AG08395 (cell line): ENCODE data around the gene CCDC85C.
A peak's percentile ranks its signal among the peaks of the same experiment; 100 is the strongest.

ENCODE experiments used
- DNase-seq: peaks from one replicate; pipeline ENCODE4 v3.0.0; 2012; ENCODE audit warnings: mixed read lengths, low spot score

The CCDC85C gene

DNA sequence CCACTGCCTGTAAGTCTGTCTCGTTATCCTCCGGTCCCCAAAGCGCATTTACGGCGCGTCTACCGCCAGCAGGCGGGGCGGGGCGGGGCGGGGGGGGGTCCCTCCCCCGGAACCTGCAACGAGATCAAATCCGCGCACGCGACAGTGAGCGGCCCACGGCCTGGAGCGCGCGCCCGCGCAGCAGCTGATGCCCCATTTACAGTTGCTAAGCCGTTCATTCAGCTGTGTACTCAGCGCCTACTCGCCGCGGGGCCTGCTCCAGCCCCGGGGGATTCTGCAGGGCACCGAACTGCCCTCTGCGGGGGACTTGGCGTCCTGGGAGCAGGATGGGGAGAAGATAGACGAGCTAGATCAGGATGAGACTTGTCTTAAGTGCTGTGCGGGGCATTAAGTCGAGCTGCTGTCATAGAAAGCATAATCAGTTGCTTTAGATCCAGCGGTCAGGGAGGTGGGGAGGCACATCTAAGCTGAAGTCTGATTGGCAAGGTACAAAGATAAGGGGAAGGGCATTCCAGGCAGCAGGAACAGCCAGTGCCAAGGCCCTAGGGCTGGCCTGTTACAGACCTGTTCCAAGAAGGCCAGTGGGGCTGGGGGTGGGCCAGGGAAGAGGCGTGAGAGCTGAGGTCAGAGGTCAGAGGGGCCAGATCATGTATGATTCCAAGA is 1.4 kb upstream of the CCDC85C start:
- DNase-seq, result peak; percentile 70

GRCh38 chr14:99604766-99605298 is 825 bp upstream of the CCDC85C start:
- peak; percentile 38 for DNase-seq

DNA sequence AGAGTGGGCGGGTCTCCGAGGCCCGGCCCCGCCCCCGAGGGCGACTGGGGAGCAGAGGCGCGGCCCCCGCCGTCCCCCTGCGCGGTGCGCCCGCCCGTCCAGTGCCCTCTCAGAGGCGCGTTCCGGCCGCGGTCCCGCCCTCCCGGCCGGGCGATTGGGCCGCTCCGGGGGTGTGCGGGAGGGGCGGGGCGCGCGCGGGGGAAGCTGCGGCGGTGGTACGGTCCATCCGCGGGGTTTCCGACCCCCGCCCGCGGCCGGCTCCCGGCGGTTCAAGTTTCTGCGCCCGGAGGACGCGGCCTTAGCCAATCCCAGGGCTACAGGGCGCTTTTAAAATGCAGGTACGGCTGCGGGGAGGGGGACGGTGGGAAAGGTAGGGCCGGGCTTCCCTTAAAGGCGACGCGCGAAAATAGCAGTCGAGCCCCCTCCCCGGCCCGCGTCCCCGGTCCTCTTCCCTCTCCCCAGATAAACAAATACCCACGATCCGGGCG is 315 bp upstream of the CCDC85C start:
- DNase-seq, result peak; percentile 99

- DNase-seq, result no peak
Observed at GRCh38 chr14:99602788-99603415, 1.1 kb downstream of the CCDC85C start.

DNA sequence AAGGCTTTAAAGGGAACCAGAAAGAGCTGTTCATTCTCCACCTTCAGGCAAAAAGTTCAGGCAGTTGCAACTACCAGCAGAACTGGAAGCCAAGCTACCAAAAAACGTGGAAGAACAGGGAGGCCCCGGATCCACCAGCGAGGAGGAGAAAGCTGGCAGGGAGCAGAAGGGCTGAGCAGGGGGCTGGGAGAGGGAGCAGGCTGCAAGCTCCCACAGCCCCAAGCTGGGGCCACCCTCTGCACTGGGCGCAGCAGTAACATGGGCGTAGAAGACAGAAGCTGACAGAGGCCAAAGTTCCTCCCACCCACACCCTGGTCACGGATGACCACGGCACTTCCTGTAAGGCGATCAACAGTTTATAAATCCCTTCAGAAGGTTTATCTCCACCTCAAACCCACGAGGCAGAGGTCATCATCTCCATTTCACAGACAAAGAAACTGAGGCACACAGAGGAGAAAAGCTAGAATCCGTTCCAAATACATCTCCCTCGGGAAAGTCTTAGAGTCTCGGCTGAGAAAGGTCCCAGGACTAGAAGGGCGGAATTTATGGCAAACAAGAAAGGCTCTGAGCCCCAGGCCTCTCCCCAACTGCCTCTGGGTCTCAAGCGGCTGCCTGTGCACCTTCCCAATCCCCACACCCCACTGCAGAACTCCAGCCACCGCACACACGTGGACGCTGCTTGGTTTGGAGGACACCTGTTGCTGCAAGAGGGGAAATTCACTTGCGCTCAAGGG is 1.8 kb downstream of the CCDC85C start:
- no peak for DNase-seq

- no peak for DNase-seq
Observed at GRCh38 chr14:99601361-99601831, 2.6 kb downstream of the CCDC85C start.

DNA sequence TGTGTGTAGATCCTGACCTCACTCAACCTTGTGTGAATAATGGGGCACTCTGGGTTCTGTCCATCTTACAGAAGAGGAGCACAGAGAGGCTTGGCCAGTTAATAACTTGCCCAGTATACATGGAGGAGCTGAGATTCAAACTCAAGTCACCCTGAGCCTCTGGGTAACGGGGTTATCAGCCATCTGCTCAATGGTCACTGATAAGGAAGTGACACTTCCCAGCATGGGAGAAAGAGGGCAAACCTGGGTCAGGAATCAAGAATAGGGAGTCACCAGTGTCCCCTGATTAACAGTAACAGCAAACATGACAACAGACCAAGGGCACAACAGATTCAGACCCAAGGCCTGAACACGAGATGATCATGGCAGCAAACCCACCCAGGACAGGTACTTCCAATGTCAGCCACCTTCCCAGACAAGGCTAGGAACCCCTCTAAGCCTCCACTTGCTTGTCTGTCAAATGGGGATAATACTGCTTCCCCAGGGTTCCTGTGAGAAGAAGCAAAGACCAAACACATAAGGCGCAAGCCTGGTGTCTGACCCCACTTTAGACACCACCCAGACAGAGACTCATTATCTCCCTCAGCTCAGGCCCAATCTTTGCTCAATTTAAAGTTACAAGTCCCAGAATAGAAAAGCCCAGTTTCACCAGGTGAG is 3.6 kb downstream of the CCDC85C start:
- DNase-seq, result no peak

- no peak for DNase-seq
Observed at GRCh38 chr14:99599393-99599792, 4.6 kb downstream of the CCDC85C start.

GRCh38 chr14:99598774-99599173 is 5.2 kb downstream of the CCDC85C start:
- DNase-seq, result no peak

DNA sequence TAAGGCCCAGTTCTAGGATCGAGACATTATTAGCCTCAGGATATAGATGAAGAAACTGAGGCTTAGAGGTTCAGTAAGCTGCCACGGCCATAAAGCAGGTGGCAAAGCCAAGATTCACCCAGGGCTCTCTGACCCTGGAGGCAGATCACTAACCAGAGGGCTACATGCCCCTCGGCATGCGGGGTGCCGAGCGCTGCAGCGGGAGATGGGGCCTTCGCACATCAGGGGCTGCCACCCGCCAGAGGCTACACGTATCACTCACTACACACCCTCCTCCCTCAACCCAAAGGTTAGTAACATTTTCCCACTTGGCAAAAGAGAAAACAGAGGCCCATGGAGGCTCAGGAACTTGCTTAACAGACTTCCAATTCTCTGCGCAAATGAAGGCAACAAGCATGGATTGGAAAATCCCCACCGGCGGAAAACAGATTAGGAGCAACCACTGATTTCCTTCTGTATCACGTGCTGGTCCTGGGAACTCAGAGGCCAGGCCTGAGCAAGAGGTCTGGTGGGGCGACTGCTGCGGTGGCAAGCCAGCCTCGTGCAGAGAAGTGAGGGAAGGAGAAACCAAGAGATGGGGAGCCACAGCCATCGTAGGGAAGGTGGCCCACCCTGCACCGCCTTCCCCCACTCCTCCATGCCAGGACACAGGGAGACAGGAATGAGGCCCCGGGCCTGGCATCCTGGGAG is 6.0 kb downstream of the CCDC85C start:
- DNase-seq, result no peak

- no peak for DNase-seq
Observed at GRCh38 chr14:99596772-99597171, 7.2 kb downstream of the CCDC85C start.

GRCh38 chr14:99596071-99596627 is 7.9 kb downstream of the CCDC85C start:
- no peak for DNase-seq

DNA sequence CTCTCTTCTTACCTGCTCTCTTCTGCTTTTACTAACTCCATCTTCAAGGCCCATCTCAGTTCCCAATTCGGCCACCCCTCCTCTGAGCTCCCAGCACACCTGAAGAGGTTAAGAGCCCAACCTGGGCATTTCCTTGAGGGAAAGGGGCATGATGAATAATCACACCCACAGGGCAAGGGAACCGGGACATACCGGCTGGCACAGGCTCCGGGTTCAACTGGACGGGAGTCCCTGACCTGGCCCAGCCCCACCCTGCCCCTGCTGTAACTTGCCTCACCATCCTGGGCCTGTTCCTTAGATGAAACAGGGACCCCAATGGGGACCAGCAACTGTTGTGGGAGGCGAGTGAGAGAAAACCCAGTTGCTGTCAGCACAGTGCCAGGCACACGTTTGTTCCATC is 8.5 kb downstream of the CCDC85C start:
- DNase-seq, result no peak

- DNase-seq, result no peak
Observed at GRCh38 chr14:99595034-99595433, 9.0 kb downstream of the CCDC85C start.

GRCh38 chr14:99593971-99594841 is 9.8 kb downstream of the CCDC85C start:
- DNase-seq, result no peak

DNA sequence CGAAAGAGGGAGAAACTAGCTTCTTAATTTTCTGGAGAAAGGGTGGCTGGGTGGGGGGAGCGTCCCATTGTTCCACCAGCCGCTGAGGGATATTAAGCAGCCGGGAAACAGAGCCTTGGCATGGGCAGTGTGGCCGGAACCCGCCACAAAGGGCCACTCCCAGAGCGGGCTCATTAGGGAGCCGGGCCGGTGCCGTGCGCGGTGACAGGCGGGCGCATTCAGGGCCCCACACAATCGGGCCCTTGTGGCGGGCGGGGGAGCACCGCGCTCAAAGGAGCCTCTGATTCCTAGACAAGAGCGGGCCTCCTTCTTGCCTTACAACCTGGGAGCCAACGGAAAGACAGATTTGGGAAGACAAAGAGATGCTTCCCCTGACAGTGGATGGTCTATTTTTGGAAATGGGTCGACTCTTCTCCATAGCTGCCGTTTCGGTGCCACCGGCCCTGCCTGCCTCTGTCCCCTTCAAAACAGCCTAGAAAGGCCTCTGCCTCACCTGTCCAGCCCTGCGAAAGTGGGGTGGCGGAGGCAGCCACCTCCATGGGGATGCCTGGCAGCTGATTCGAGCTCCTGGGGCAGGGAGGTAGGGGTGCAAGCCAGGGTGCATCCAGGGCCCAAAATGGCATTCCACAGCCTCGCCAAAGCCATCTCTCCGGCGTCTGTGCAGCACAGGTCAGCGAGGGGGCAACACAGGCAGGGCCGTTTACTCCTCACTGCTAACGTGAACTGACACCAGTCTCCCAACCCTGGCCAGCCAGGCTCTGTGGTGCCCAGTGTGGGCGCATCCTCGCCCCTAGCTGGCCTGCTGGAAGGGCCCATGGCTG is 10.9 kb downstream of the CCDC85C start:
- no peak for DNase-seq

DNA sequence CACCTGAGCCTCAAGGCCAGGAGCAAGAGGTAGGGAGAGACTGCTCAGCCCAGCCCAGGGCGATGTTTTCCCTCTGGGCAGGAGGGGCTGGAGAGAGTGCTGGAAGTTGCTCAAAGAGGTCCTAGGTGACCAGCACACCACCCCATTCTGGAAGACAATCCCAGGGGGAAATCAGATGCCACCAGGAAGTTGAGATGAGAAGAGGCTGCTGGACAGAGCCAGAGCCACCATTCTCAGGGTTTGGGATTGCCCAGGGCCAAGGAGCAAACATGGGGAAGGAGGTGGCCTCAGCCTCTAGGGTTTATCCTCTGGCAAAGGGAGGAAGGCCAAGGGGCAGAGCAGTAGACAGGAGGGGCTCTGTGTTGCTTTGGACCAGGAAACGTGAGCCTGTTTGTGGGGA is 11.6 kb downstream of the CCDC85C start:
- DNase-seq, result no peak

- DNase-seq, result peak; percentile 62
Observed at GRCh38 chr14:99590746-99591555, 13.1 kb downstream of the CCDC85C start.
